PC-3 (cell line): ENCODE data around the gene PHF21B.

Experiments
- EZH2 ChIP-seq: fragments of 300-600 bp; sonication (generic); IDR thresholded peaks from one replicate; pipeline ENCODE4 v1.6.1; 2017; ENCODE audit warnings: antibody characterized with exemption, mild to moderate bottlenecking, low read length; ENCODE audit not compliant: unreplicated experiment
- EZH2phosphoT487 ChIP-seq: fragments of 300-600 bp; sonication (generic); IDR thresholded peaks from 2 replicates; pipeline ENCODE4 v1.6.1; 2018; ENCODE audit warnings: mild to moderate bottlenecking, antibody characterized with exemption, low read length, borderline replicate concordance
- TF ChIP-seq, protein P1 (sequence below): fragments of 300-600 bp; sonication (generic); conservative IDR thresholded peaks from 2 replicates; pipeline ENCODE4 v1.5.1; 2017; ENCODE audit warnings: antibody characterized with exemption, low read depth, mild to moderate bottlenecking, low read length

DNA sequence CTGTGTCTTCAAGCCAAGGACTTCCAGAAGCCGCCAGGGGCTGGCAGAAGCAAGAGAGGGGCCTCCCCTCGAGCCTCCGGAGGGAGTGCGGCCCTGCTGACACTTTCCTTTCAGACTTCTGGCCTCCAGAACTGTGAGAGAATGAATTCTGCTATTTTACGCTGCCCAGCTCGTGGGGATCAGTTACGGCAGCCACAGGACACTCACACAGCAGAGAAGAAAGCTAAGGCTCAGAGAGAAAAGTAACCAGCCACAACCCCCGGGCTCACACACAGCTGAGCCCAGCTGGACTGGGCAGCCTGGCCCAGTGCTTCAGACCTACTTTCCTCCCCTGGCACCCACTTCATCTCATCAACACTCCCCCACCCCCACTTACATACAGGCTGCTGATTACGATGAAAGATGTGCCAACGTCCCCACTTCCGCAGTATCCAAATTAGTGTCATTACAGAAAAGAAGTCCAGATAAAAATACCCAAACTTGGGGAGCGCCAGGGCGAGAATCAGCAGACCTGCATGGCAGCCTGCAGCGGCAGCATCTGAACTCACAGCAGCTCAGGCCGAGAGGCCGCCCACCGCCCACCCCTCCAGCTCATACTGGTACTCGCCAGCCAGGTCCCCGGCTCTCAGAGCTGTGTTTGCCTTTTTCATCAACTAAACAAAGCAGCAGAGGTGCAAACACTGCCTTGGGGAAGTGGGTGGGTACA lies 15.3 kb downstream of the PHF21B start:
- TF ChIP-seq, protein P1, sequence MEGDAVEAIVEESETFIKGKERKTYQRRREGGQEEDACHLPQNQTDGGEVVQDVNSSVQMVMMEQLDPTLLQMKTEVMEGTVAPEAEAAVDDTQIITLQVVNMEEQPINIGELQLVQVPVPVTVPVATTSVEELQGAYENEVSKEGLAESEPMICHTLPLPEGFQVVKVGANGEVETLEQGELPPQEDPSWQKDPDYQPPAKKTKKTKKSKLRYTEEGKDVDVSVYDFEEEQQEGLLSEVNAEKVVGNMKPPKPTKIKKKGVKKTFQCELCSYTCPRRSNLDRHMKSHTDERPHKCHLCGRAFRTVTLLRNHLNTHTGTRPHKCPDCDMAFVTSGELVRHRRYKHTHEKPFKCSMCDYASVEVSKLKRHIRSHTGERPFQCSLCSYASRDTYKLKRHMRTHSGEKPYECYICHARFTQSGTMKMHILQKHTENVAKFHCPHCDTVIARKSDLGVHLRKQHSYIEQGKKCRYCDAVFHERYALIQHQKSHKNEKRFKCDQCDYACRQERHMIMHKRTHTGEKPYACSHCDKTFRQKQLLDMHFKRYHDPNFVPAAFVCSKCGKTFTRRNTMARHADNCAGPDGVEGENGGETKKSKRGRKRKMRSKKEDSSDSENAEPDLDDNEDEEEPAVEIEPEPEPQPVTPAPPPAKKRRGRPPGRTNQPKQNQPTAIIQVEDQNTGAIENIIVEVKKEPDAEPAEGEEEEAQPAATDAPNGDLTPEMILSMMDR = no peak
- TF ChIP-seq EZH2phosphoT487 = no peak
- no peak for TF ChIP-seq EZH2
